GM12873 (cell line): ENCODE measurements around the gene TEX35.

Experiments used
- CTCF ChIP-seq: IDR thresholded peaks from 2 replicates; pipeline ENCODE4 v1.5.1; 2012; ENCODE audit warnings: low read depth, mild to moderate bottlenecking, moderate library complexity, low read length, control low read depth; ENCODE audit not compliant: insufficient read depth; ENCODE audit errors: missing control alignments

Gene TEX35

GRCh38 chr1:178512566-178513277 is at the start of gene TEX35:
TEX35 (plus strand) TSS chr1:178513109; CDS start chr1:178513189, 80 bp downstream.
- no peak for TF ChIP-seq CTCF

GRCh38 chr1:178464141-178464540 is 48.8 kb upstream of the TEX35 start:
- no peak for TF ChIP-seq CTCF

- TF ChIP-seq CTCF = no peak
Measured at GRCh38 chr1:178464566-178464965, 48.3 kb upstream of the TEX35 start.

- TF ChIP-seq CTCF = no peak
Measured at GRCh38 chr1:178465011-178465410, 47.9 kb upstream of the TEX35 start.

- no peak for TF ChIP-seq CTCF
Measured at GRCh38 chr1:178467837-178468236, 45.1 kb upstream of the TEX35 start.

GRCh38 chr1:178470411-178470960 is 42.4 kb upstream of the TEX35 start:
- TF ChIP-seq CTCF = no peak

- TF ChIP-seq CTCF = no peak
Measured at GRCh38 chr1:178472531-178472930, 40.4 kb upstream of the TEX35 start.
